ENCODE results near the gene TRIM46. TPM values are rescaled to one million over a fixed set of nuclear protein-coding genes. Genes with fewer than 3 reads are reported as not detected.

TRIM46 gene
- total RNA-seq, 1 experiment from 2014 or later: 3.8 TPM

- H3K4me1 ChIP-seq (ENCODE audit: control insufficient read depth, insufficient read depth, low read length): peaks cover 22% of the 10 kb centered on the region
- no TSS peak for BruUV-seq (replicated peaks)
- H3K27ac ChIP-seq (ENCODE audit: low read length): peak overlapping the region; percentile 1; the same call in 1 of the 2 replicates
- in situ Hi-C loops (cut with HindIII; ENCODE audit: low pct_unique_long_range_greater_than_20kb, low sequenced_read_pairs) (no loop called here), intact Hi-C loops (cut with micrococcal nuclease; ENCODE audit: unreplicated experiment) (no loop called here)
- POLR2A ChIA-PET: no interaction called here
- H3K4me3 ChIP-seq (ENCODE audit: low read depth in 2 of 2, low read length in 2 of 2): no peak overlapping the region
- no peaks in the 10 kb centered on the region for H3K27me3 ChIP-seq (ENCODE audit: control insufficient read depth, insufficient read depth, low read length)
- CTCF ChIA-PET: interaction anchor here (3.0 kb wide), 1 partner anchor 16 kb away, joined by 14 read pairs; no protein-coding TSS in a partner anchor
- H3K9me3 ChIP-seq (ENCODE audit: control insufficient read depth, insufficient read depth, low read depth, low read length): no peaks in the 10 kb centered on the region
- no peak for ATAC-seq
- TF ChIP-seq REST (IDR thresholded peaks at IDR 0.05; ENCODE audit: insufficient read depth in 1 of 2, low read depth in 2 of 2, low read length in 1 of 2) (no peak), SIN3A (IDR thresholded peaks at IDR 0.05; ENCODE audit: borderline replicate concordance, insufficient read depth, low read depth, low read length) (no peak), CTCF (IDR thresholded peaks at IDR 0.05) (no peak), POLR2AphosphoS5 (IDR thresholded peaks at IDR 0.05; ENCODE audit: low read depth, low read length) (no peak), TCF7L2 (IDR thresholded peaks at IDR 0.05; ENCODE audit: low read depth, low read length) (no peak)
- DNase-seq (ENCODE audit: low read depth, low spot score): no peak
- H3K36me3 ChIP-seq (ENCODE audit: control insufficient read depth, insufficient read depth, low read length): no peaks in the 10 kb centered on the region; the same call in 1 of the 2 replicates
These were observed 18.3 kb downstream of the TRIM46 start for GRCh38 chr1:155191904-155192303.

DNA sequence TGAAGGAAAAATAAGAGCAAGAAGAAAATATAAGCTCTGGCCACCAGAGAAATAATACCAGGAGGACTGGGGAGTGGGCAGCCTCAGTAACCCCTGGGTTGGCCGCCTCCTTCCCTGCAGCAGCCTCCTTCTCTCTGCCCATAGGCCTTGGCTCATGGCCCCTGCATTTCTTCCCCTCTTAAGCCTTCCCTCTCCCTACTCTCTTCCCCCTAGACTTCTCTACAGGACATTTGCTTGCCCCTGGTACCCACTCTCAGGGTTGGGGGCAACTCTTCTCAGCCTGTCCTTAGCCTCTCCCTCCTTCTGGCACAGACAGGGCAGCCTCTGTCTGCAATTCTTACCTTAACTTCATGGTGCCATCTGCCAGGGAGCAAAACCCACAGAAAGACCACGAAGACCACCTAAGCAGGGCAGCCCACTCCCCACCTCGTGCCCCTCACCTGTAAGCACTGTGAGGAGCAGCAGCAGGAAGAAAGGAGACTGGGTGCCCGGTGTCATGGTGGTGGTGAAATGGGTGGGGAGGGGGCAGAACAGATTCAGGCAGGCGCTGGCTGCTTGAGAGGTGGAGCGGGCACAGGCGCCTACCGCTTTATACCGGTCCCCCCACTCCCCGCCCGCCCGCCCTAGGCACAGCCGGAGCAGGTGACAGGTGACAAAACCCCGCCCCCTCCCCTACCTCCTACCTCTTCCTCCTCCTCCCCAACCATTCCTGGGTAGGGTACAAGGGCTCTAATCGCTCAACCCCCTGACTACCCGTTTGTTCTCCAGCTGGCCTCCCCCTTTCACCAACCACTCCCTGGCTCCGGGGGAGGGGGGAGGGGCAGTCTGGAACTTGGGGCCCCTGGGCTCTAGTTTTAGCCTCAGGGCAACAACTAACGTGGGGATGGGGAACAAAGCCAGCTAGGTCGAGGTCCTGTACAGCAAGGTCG lies 19.0 kb downstream of the TRIM46 start:
- ChIA-PET CTCF (interaction anchor here (0.8 to 3.0 kb wide), 7 partner anchors 14 to 107 kb away, joined by 3 to 14 read pairs (median 5); partner anchors contain the start of genes KRTCAP2 and MTX1), POLR2A (interaction anchor here (0.6 to 2.6 kb wide), 3 partner anchors 15 to 62 kb away, joined by 5 to 18 read pairs (median 11); partner anchors contain the start of genes KRTCAP2, MTX1, THBS3 and TRIM46)
- peaks cover 24% of the 10 kb centered on the region for H3K4me1 ChIP-seq (ENCODE audit: control insufficient read depth, insufficient read depth, low read length)
- intact Hi-C loops (cut with micrococcal nuclease; ENCODE audit: unreplicated experiment) (no loop called here), in situ Hi-C loops (cut with HindIII; ENCODE audit: low pct_unique_long_range_greater_than_20kb, low sequenced_read_pairs) (no loop called here)
- no peak for DNase-seq (ENCODE audit: low read depth, low spot score)
- no peaks in the 10 kb centered on the region for H3K9me3 ChIP-seq (ENCODE audit: control insufficient read depth, insufficient read depth, low read depth, low read length)
- no peaks in the 10 kb centered on the region; the same call in 1 of the 2 replicates for H3K36me3 ChIP-seq (ENCODE audit: control insufficient read depth, insufficient read depth, low read length)
- TF ChIP-seq SIN3A (IDR thresholded peaks at IDR 0.05; ENCODE audit: borderline replicate concordance, insufficient read depth, low read depth, low read length) (no peak), REST (IDR thresholded peaks at IDR 0.05; ENCODE audit: insufficient read depth in 1 of 2, low read depth in 2 of 2, low read length in 1 of 2) (no peak), POLR2AphosphoS5 (IDR thresholded peaks at IDR 0.05; ENCODE audit: low read depth, low read length) (no peak), CTCF (IDR thresholded peaks at IDR 0.05) (no peak), TCF7L2 (IDR thresholded peaks at IDR 0.05; ENCODE audit: low read depth, low read length) (no peak)
- BruUV-seq (replicated peaks): no TSS peak
- ATAC-seq: no peak
- peak overlapping the region; percentile 97 for H3K27ac ChIP-seq (ENCODE audit: low read length)
- no peaks in the 10 kb centered on the region for H3K27me3 ChIP-seq (ENCODE audit: control insufficient read depth, insufficient read depth, low read length)
- peak overlapping the region; percentile 64 to 96 for H3K4me3 ChIP-seq (ENCODE audit: low read depth in 2 of 2, low read length in 2 of 2)

All from Panc1 (cell line).